Upper lobe of left lung (tissue), 4 donors: ENCODE results near the gene TIGD1.

Source experiments
- CTCF ChIP-seq, 6 experiments: fragments of 450-650 bp in 4 of 6; fragments of 200-600 bp in 2 of 6; sonication (generic) in 2 of 6; IDR thresholded peaks; one replicate each; pipeline ENCODE4 v1.5.1; 2016 to 2019; ENCODE audit warnings: antibody characterized with exemption in 6 of 6
- POLR2A ChIP-seq, 4 donors: fragments of 450-650 bp; IDR thresholded peaks; one replicate each; pipeline ENCODE4 v1.5.1; 2016 to 2017; ENCODE audit warnings: antibody characterized with exemption in 4 of 4, mild to moderate bottlenecking in 2 of 4
- POLR2AphosphoS5 ChIP-seq, 2 donors: sonication (generic); formaldehyde crosslinking; IDR thresholded peaks; one replicate each; pipeline ENCODE4 v1.5.1; 2017; ENCODE audit warnings: antibody characterized with exemption in 2 of 2

GRCh38 chr2:232567721-232568120 lies 17.4 kb upstream of the TIGD1 start:
- TF ChIP-seq CTCF (IDR thresholded peaks at IDR 0.05) = no peak
- TF ChIP-seq POLR2AphosphoS5 (IDR thresholded peaks at IDR 0.05) = no peak
- TF ChIP-seq POLR2A (IDR thresholded peaks at IDR 0.05) = no peak
